ENCODE data around the gene ME1.
"Not testable (repeated sequence)": the region's sequence is repeated elsewhere in the genome, so short reads cannot be mapped to it uniquely, and the experiment has no call there.

Gene ME1

DNA sequence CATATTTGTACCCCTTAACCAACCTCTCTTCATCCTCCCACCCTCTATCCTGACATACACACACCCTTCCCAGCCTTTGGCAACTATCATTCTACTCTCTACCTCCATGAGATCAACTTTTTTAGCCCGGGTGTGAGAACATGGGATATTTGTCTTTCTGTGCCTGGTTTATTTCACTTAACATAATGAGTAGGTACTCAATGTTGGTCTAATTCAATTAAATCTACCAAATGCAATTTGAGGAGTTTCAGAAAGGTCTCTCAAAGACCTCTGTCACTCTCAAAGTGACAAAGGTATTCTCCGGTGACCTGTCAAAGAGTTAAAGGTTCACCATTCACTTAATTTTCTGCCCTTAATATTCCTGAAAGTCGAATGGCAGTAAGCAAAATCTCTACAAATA lies 87.7 kb downstream of the ME1 start:
- TF ChIP-seq POLR2A (IDR thresholded peaks at IDR 0.05; ENCODE audit: low read depth, low read length) = no peak
- no peak for DNase-seq (ENCODE audit: insufficient read length, low spot score)
- no peak for FAIRE-seq

DNA sequence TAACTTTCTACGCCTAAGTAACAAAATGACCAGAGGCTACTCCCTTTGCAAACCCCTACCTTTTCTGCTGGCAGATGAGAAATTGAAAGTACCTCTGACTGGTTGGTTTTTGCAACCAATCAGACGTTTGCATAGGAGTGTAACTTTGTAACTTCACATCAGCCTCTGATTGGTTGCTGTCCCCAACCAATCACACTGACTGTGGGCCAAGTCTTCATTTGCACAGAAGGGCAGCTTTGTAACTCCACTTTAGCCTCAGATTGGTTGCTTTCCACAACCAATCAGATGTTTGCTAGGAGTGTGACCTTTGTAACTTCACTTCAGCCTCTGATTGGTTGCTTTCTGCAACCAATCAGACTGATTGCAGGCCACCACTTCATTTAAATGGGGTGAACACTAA lies 89.1 kb downstream of the ME1 start:
- TF ChIP-seq POLR2A (IDR thresholded peaks at IDR 0.05; ENCODE audit: low read depth, low read length) = no peak
- no peak for FAIRE-seq
- no peak for DNase-seq (ENCODE audit: insufficient read length, low spot score)

DNA sequence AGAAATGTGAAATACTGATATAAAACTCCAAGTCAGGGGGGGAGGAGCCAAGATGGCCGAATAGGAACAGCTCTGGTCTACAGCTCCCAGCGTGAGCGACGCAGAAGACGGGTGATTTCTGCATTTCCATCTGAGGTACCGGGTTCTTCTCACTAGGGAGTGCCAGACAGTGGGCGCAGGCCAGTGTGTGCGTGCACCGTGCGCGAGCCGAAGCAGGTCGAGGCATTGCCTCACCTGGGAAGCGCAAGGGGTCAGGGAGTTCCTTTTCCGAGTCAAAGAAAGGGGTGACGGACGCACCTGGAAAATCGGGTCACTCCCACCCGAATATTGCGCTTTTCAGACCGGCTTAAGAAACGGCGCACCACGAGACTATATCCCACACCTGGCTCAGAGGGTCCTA lies 96.9 kb downstream of the ME1 start:
- not testable (repeated sequence) for DNase-seq (ENCODE audit: insufficient read length, low spot score); FAIRE-seq

DNA sequence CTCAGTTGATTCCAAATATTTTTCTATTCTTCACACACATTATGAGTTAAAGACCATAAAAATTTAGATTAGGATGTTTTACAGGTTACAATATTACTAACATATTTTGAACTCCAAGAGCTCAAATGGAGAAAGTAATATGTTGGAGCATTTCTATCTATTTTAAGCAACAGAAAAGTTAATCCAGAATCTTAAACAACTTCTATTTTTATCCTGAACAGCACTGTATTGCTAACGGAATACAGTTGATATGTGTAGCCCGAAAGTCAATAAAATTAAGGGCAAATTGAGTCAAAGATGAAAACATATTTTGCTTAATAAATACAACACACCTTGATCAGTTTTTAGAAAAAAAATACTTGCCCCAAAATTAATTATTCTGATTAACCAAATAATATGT lies 97.4 kb downstream of the ME1 start:
- FAIRE-seq (no peak), DNase-seq (ENCODE audit: insufficient read length, low spot score) (no peak)
- no peak for TF ChIP-seq POLR2A (IDR thresholded peaks at IDR 0.05; ENCODE audit: low read depth, low read length)

DNA sequence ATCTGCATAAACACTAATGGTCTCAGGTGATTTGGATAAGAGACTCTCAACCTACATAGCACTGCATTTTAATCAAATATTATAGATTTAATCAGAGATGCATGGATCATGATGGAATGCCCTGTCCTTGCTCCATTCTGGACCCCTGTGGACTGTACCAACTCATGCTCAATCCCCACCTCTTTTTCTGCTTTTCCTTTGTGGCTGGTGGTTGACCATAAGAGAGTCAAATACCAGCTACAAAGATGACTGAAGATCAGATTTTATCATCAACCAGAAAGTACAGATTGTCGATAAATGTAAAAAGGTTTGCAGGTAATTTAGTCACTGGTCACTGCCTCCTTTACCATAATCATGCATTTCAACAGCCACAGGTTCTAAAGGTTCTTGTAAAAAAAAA lies 116.2 kb downstream of the ME1 start:
- DNase-seq (ENCODE audit: insufficient read length, low spot score) (no peak), FAIRE-seq (no peak)
- no peak for TF ChIP-seq POLR2A (IDR thresholded peaks at IDR 0.05; ENCODE audit: low read depth, low read length)

DNA sequence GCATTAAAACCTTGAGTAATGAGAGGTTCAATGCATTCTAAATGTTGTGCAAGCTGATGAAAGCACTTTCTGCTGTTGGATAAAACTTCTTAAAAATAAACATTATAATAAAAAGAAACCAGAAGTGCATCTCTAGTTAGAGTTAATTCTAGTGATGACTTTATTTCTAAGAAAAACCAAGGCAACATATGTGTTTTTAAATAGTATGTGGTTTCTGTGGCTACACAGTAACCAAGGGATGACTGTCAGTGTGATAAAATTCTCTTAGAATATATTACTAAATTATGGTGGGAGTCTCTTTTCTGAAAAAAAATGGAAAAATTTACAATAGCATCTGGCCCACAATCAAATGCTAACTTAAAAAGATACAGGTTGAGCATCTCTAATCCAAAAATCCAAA lies 117.0 kb downstream of the ME1 start:
- TF ChIP-seq POLR2A (IDR thresholded peaks at IDR 0.05; ENCODE audit: low read depth, low read length) = no peak
- DNase-seq (ENCODE audit: insufficient read length, low spot score) (no peak), FAIRE-seq (no peak)

DNA sequence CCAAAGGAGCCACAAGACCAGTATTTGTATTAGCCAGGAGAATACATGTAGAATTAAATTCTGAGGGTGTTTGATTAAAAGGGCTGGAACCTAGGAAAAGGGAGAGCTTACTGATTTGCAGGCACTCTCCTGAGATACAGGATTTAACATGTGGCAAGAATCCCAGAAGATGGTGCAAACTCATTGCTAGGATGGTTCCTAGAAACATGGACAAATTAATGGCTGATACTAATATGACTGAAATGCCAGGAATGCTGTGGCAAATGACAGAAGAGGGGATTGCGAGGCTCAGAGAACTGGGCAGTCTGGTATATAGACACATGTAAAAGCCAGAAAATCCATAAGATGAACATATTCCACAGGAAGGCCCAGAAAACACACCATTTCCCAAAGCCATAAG lies 119.6 kb downstream of the ME1 start:
- DNase-seq (ENCODE audit: insufficient read length, low spot score) (no peak), FAIRE-seq (no peak)
- no peak for TF ChIP-seq POLR2A (IDR thresholded peaks at IDR 0.05; ENCODE audit: low read depth, low read length)

DNA sequence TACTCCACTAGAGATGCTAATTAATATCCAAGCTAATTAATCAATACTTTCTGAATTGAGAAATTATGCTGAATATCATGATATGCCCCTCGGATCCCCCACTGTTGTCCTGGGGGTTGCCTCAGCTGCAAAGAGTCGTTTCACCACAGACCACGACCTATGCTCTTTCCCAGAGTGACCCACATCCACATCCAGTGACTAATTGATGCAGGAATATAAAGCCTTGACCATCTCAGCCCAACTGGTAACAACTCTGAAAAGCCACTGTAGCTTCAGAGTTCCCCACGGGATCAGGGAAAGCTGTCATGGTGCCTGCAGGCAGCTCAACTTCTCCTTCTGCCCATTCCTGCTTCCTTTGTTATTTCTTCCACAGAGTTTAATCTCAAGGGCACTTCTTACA lies 120.8 kb downstream of the ME1 start:
- no peak for TF ChIP-seq POLR2A (IDR thresholded peaks at IDR 0.05; ENCODE audit: low read depth, low read length)
- no peak for FAIRE-seq
- no peak for DNase-seq (ENCODE audit: insufficient read length, low spot score)

DNA sequence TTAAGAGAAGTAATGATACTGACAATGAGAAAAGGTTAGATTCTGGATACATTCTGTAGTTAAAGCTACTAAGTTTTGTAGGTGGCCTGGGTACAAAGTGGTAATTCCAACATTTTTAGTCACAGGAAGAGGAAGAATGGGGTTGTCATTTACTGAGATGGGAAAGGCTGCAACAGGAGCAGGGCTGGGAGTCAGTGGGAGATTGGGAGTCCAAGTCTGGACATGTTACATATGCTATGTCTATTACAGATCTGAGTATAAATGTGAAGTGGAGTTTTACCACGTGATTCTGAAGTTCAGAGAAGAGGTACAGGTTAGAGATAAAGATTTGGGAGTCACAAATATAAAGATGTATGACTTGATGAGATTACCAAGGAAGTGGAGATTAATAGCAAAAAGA lies 121.5 kb downstream of the ME1 start:
- no peak for TF ChIP-seq POLR2A (IDR thresholded peaks at IDR 0.05; ENCODE audit: low read depth, low read length)
- FAIRE-seq (peak; percentile 38), DNase-seq (ENCODE audit: insufficient read length, low spot score) (no peak)

DNA sequence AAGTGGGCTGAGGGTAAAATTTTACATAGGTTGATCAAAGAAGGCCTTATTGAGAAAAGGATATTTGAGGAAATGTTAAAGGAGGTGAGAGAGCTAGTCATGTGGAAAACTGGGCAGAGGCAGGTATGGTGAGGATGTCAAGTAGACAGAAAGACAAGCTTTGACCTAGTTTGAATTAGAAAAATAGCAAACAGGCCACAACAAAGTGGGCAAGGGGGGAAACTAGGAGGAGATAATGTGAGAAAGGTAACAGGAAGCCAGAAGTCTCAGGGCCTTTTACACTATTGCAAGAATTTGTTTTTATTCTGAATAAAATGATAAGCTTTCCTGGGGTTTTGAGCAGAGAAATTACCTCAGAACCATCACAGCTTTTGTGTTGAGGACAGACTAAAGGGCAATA lies 122.0 kb downstream of the ME1 start:
- TF ChIP-seq POLR2A (IDR thresholded peaks at IDR 0.05; ENCODE audit: low read depth, low read length) = no peak
- FAIRE-seq (no peak), DNase-seq (ENCODE audit: insufficient read length, low spot score) (no peak)

DNA sequence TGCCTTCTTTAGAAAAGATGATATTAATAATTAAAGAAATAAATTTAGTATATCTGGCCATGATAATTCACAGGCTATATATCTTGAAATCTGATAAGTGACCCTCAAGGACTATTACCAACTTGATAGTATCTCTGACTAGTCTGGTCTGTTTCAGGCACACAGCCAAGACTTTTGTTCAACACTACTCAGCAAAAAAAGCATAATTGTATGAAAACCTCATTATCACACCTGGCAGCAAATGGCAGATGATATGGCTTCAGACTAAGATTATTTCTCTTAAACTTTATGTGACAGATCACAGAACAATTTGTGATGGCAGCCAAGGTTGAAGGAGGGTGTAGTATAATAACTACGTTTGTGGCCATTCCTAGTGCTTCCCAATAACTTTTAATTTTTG lies 123.0 kb downstream of the ME1 start:
- DNase-seq (ENCODE audit: insufficient read length, low spot score) (no peak), FAIRE-seq (no peak)
- TF ChIP-seq POLR2A (IDR thresholded peaks at IDR 0.05; ENCODE audit: low read depth, low read length) = no peak

DNA sequence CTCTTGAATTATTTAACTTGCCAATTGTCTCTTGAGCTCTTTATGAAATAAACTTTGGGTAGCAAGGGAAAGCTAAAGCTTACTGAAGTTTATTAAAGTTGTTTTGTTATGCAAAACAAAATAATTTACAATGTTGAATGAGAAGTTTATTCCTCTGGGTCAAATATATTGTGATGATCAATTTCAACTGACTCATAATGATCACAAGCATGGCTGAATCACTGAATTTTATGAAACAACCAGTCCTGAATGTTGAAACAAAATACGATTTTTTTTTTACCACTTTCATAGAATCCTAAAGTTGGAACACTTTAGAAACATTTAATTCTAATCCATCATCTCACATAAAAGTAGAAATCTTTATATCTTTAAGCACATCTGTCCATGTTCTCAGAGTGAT lies 127.4 kb downstream of the ME1 start:
- no peak for DNase-seq (ENCODE audit: insufficient read length, low spot score)
- FAIRE-seq = peak; percentile 6
- no peak for TF ChIP-seq POLR2A (IDR thresholded peaks at IDR 0.05; ENCODE audit: low read depth, low read length)

DNA sequence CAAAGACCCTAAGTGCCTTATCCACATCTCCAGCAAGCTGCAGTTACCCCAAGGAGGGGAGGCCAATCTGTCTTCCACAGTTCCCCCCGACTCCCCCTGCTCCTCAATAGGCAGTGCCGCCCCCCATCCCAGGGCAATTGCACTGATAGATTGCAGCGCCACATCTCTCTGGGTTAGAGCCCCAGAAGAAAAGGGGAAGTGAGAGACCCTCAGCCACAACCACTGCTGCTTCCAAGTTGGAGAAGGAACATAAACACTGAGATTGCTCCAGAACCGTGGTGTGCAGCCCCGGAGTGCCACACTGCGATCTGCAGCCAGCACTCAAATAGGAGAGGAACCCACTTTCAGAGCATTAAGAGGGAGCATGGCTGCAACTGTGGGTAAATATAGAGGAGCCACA lies 136.2 kb downstream of the ME1 start:
- FAIRE-seq (no peak), DNase-seq (ENCODE audit: insufficient read length, low spot score) (no peak)
- TF ChIP-seq POLR2A (IDR thresholded peaks at IDR 0.05; ENCODE audit: low read depth, low read length) = no peak

DNA sequence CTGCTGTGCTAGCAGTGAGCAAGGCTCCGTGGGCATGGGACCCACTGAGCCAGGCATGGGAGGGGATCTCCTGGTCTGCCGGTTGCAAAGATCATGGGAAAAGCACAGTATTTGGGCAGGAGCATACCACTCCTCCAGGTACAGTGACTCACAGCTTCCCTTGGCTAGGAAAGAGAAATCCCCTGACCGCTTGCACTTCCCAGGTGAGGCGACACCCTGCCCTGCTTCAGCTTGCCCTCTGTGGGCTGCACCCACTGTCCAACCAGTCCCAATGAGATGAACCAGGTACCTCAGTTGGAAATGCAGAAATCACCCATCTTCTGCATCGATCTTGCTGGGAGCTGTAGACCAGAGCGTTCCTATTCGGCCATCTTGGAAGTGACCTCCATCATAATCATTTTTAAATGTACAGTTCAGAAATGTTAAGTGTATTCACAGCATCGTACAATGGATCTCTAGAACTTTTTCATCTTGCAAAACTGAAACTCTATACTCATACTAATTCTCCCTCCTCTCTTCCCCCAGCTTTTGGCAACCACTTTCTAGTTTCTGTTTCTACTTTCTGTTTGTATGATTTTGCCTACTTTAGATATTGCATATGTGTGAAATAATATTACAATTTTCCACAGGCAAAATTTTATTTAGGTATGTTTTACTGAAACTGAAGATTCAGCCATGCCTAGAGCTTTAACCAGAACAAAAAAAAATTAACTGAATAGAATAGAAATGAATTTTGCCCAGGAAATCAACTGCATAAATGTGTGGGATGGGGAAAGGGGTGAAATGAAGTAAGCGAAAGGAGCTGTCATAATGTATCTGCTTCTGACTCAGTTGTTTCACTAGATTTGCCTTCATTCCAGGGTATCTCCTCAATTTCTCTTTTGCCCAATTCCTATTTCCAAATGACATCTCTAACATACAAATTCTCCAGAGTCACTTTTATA lies 137.7 kb downstream of the ME1 start:
- DNase-seq (ENCODE audit: insufficient read length, low spot score) (no peak), FAIRE-seq (no peak)
- no peak for TF ChIP-seq POLR2A (IDR thresholded peaks at IDR 0.05; ENCODE audit: low read depth, low read length)

DNA sequence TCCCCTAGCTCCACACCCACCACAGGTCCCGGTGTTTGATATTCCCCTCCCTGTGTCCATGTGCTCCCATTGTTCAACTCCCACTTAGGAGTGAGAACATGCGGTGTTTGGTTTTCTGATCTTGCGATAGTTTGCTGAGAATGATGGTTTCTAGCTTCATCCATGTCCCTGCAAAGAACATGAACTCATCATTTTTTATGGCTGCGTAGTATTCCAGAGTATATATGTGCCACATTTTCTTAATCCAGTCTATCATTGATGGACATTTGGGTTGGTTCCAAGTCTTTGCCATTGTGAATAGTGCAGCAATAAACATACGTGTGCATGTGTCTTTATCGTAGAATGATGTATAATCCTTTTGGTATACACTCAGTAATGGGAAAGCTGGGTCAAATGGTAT lies 143.6 kb downstream of the ME1 start:
- not testable (repeated sequence) for DNase-seq (ENCODE audit: insufficient read length, low spot score); FAIRE-seq
